Measurements from ENCODE around the gene GYG1.

DNA sequence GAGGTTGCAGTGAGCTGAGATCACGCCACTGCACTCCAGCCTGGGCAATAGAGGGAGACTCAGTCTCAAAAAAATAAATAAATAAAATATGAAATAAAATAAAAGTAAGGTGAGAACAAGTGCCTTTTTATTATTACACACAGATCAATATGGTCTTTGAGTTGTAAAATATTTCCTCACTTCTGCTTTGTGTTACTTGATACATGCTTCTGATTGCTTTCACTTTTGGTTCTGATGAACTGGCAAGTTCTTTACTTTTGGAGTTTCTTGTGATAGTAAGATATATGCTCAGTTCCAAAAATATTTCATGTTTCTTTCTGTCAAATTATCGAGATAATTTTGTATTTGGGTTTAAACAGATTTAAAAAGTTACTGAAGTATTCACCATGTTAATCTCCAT lies 16.6 kb upstream of the GYG1 start:
- TF ChIP-seq, protein P1, sequence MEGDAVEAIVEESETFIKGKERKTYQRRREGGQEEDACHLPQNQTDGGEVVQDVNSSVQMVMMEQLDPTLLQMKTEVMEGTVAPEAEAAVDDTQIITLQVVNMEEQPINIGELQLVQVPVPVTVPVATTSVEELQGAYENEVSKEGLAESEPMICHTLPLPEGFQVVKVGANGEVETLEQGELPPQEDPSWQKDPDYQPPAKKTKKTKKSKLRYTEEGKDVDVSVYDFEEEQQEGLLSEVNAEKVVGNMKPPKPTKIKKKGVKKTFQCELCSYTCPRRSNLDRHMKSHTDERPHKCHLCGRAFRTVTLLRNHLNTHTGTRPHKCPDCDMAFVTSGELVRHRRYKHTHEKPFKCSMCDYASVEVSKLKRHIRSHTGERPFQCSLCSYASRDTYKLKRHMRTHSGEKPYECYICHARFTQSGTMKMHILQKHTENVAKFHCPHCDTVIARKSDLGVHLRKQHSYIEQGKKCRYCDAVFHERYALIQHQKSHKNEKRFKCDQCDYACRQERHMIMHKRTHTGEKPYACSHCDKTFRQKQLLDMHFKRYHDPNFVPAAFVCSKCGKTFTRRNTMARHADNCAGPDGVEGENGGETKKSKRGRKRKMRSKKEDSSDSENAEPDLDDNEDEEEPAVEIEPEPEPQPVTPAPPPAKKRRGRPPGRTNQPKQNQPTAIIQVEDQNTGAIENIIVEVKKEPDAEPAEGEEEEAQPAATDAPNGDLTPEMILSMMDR (IDR thresholded peaks at IDR 0.05): no peak
- TF ChIP-seq, protein P2, sequence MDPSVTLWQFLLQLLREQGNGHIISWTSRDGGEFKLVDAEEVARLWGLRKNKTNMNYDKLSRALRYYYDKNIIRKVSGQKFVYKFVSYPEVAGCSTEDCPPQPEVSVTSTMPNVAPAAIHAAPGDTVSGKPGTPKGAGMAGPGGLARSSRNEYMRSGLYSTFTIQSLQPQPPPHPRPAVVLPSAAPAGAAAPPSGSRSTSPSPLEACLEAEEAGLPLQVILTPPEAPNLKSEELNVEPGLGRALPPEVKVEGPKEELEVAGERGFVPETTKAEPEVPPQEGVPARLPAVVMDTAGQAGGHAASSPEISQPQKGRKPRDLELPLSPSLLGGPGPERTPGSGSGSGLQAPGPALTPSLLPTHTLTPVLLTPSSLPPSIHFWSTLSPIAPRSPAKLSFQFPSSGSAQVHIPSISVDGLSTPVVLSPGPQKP (IDR thresholded peaks at IDR 0.05; ENCODE audit: low read depth, low read length): no peak
- TF ChIP-seq, protein P3, sequence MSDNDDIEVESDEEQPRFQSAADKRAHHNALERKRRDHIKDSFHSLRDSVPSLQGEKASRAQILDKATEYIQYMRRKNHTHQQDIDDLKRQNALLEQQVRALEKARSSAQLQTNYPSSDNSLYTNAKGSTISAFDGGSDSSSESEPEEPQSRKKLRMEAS (IDR thresholded peaks at IDR 0.05): no peak
- TF ChIP-seq RAD21 (conservative IDR thresholded peaks at IDR 0.05 in 1 of 2, IDR thresholded peaks at IDR 0.05 in 1 of 2): no peak
